Retinal pigment epithelial cell (primary cell): Measurements from ENCODE around the gene SDK1.

Source experiments
- DNase-seq: peaks from one replicate; pipeline ENCODE4 v3.0.0-alpha.2; 2010; ENCODE audit warnings: low read depth
- H3K4me3 ChIP-seq: 2 replicates; pipeline ENCODE4 v1.5.1; 2011; ENCODE audit warnings: mild to moderate bottlenecking, low read length, control low read depth, moderate library complexity
- CTCF ChIP-seq: conservative IDR thresholded peaks from 2 replicates; pipeline ENCODE4 v1.5.1; 2011; ENCODE audit warnings: low read depth, low read length, control low read depth, inconsistent platforms

SDK1 gene

GRCh38 chr7:3285652-3286051 is 15.4 kb upstream of the SDK1 start:
- TF ChIP-seq CTCF = no peak
- no peak for DNase-seq
- no peak overlapping the region for H3K4me3 ChIP-seq

- DNase-seq = no peak
- no peak overlapping the region for H3K4me3 ChIP-seq
- no peak for TF ChIP-seq CTCF
Observed at GRCh38 chr7:3289996-3290395, 11.1 kb upstream of the SDK1 start.

GRCh38 chr7:3292694-3293093 is 8.4 kb upstream of the SDK1 start:
- no peak for TF ChIP-seq CTCF
- H3K4me3 ChIP-seq = no peak overlapping the region
- DNase-seq = no peak

- DNase-seq = no peak
- no peak for TF ChIP-seq CTCF
- no peak overlapping the region for H3K4me3 ChIP-seq
Observed at GRCh38 chr7:3294432-3295100, 6.5 kb upstream of the SDK1 start.

- DNase-seq = no peak
- no peak for TF ChIP-seq CTCF
- H3K4me3 ChIP-seq = no peak overlapping the region
Observed at GRCh38 chr7:3297105-3297819, 3.8 kb upstream of the SDK1 start.

- no peak for TF ChIP-seq CTCF
- H3K4me3 ChIP-seq = peak overlapping the region; percentile 46
- DNase-seq = no peak
Observed at GRCh38 chr7:3300221-3300650, 816 bp upstream of the SDK1 start.

- TF ChIP-seq CTCF = no peak
- H3K4me3 ChIP-seq = peak overlapping the region; percentile 23
Observed at GRCh38 chr7:3301449-3301731, 338 bp downstream of the SDK1 start.

More at GRCh38 chr7:3301449-3301731, 338 bp downstream of the SDK1 start:
- DNase-seq = no peak
